ENCODE results near the gene PLEKHG5.

The PLEKHG5 gene

DNA sequence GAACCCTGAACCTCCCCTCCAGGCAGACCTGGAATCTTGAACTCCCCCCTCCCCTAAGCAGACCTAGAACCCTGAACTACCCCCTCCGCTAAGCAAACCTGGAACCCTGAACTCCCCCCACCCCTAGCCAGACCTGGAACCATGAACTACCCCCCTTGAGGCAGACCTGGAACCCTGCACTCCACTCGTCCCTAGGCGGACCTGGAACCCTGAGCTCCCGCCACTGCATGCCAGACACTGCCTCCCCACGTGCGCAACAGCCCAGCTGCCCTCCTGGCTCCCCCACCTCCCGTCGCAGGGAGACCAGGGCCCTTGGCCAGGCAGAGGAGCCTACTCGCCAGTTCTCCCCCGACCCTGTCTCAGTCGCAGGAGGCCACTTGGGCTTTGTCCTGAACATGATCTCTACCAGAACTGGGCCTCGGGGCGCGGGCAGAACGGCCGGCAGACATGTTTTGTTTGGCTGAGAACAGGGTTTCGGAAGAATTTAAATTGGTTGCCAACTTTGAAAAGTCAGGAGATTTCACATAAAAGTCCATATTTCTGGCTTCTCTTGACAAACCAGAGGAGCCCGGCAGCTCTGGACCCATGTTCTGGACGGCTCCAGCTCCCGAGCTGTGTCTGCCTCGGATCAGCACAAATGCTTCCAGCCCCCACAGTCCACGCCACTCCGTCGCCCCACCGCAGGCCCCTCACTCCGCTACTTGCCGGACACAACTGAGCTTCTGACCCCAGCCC is 9.2 kb upstream of the PLEKHG5 start:
- no peak overlapping the region for H3K27ac ChIP-seq
- no peak for TF ChIP-seq CTCF (conservative IDR thresholded peaks at IDR 0.05)
- no peak for TF ChIP-seq ZFX (IDR thresholded peaks at IDR 0.05)

GRCh38 chr1:6499296-6499695 is 7.8 kb upstream of the PLEKHG5 start:
- no peak overlapping the region for H3K27ac ChIP-seq
- TF ChIP-seq ZFX (IDR thresholded peaks at IDR 0.05) = no peak
- no peak for TF ChIP-seq CTCF (conservative IDR thresholded peaks at IDR 0.05)

- no peak for TF ChIP-seq ZFX (IDR thresholded peaks at IDR 0.05)
- TF ChIP-seq CTCF (conservative IDR thresholded peaks at IDR 0.05) = no peak
Measured at GRCh38 chr1:6498576-6499111, 7.2 kb upstream of the PLEKHG5 start.

DNA sequence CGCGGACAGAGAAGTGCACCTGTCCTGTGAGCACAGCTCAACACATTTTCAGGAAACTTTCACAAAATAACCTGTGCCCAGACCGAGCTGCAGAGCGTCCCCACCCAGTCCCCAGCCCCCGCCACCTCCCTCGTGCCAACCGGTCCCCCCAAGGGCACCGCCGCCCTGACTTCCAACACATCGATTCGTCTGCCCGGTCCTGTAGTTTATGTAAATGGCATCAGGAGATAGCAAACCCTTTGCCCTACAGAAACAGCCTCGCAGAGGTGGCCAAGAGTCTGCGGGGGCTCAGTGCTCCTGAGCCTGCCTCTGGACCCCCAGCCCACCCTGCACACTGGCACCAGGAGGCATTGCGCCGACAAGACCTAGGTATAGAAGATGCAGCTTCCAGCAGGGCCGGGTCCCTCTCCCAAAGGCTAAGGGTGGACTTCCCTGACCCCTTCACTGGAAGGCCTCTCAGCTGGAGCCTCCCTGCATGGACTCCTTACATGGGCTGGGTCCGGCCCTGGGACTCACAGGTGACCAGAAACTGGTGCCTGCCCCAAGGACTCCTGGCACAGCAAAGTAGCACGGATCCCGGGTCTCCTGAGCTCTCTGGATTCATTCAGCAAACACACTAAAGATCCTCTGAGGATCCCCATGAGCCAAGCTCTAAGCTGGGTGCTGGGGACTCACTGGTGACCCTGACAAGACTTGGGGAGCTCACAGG is 6.6 kb upstream of the PLEKHG5 start:
- TF ChIP-seq ZFX (IDR thresholded peaks at IDR 0.05) = no peak
- no peak for TF ChIP-seq CTCF (conservative IDR thresholded peaks at IDR 0.05)
- no peak overlapping the region for H3K27ac ChIP-seq

More at GRCh38 chr1:6498576-6499111, 7.2 kb upstream of the PLEKHG5 start:
- H3K27ac ChIP-seq = no peak overlapping the region

DNA sequence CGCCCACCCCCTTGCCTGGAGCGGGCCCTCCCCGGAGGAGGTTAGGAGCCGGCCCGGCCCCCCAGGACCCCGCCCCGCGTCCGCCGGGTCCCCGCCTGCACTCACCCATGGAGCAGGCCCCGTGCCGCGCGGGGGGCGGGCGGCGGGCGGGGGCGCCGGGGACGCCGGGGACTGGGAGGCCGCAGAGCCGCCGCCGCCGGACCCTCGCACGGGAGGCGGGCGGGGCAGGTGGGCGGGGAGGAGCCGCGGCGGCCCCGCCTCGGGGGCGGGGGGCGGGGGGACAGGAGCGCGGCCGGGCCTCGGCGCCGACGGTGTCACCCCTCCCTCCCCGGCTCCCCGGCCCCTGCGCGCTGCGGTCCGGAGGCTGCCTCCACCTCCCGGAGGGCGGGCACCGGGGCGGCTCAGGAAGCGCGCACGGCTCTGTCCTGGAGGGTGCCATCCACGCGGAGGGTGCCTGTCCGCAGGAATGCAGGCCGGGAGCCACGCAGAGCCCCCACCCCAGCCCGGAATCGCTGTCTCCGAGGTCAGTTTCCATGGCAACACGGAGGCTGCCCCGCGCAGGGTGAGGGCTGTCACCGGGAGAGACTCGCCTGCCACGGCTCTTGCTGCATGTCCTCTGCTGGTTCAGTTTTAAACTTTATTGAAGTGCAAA is 5.9 kb upstream of the PLEKHG5 start:
- no peak overlapping the region for H3K27ac ChIP-seq

DNA sequence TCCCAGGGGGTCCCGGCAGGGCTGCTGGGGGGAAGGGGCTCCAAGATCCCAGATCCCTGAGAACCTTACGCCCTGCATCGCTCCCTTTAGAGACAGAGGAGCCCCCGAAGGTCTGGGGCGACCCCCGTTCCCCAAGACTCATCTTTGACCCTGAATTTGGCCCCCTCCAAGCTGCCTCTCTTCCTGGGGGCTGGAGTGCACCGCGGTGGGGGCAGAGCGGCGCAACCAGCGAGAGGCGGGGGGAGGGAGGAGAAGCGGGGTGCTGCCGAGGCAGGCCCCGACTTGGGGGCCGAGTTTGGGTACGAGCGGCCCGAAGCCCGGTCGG is 5.4 kb upstream of the PLEKHG5 start:
- TF ChIP-seq ZFX (IDR thresholded peaks at IDR 0.05) = no peak
- no peak for TF ChIP-seq CTCF (conservative IDR thresholded peaks at IDR 0.05)
- no peak overlapping the region for H3K27ac ChIP-seq

More for the DNA sequence above, 5.9 kb upstream of the PLEKHG5 start:
- TF ChIP-seq CTCF (conservative IDR thresholded peaks at IDR 0.05) = no peak
- no peak for TF ChIP-seq ZFX (IDR thresholded peaks at IDR 0.05)

- H3K27ac ChIP-seq = no peak overlapping the region
- no peak for TF ChIP-seq ZFX (IDR thresholded peaks at IDR 0.05)
- TF ChIP-seq CTCF (conservative IDR thresholded peaks at IDR 0.05) = no peak
Measured at GRCh38 chr1:6496365-6496721, 4.9 kb upstream of the PLEKHG5 start.
